ENCODE results near the gene BOC. TPM values are rescaled to one million over a fixed set of nuclear protein-coding genes. Genes with fewer than 3 reads are reported as not detected.

The BOC gene
- total RNA-seq, 1 experiment from 2014 or later: 3.5 TPM

DNA sequence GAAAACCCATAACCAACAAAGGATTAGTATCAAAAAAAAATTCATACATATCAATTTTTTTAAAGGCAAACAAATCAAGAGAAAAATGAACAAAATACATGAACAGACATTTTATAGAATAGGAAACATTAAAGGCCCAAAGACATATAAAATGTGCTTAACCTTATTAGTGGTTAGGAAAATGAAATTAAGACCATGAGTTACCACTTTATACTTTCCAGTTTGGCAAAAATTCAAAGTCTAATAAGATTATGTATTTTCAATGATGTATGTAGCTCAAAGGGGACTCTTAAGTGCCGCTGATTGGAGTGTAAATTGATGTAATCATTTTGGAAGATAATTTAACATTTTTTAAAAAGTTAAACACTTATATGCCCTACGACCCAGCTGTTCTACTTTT lies 89.2 kb downstream of the BOC start:
- Histone ChIP-seq H3K23me2 (ENCODE audit: insufficient read length, low read depth, low read length, poor library complexity, severe bottlenecking) (no peaks in the 10 kb centered on the region), H2BK120ac (ENCODE audit: low read depth, low read length, poor library complexity, severe bottlenecking) (no peak overlapping the region), H3K4me1 (ENCODE audit: insufficient read depth, low read length) (peaks cover 5% of the 10 kb centered on the region; the same call in 1 of the 2 replicates), H4K8ac (replicated peaks; ENCODE audit: insufficient read length, low read depth, low read length) (no peak overlapping the region), H4K91ac (ENCODE audit: insufficient read length, low read depth, low read length) (no peak overlapping the region), H3K18ac (ENCODE audit: insufficient read length, low read depth, low read length) (no peak overlapping the region), H3K79me2 (ENCODE audit: insufficient read depth, low read length) (no peaks in the 10 kb centered on the region), H3K79me1 (ENCODE audit: insufficient read depth, low read depth, low read length, poor library complexity, severe bottlenecking) (no peaks in the 10 kb centered on the region), H4K20me1 (ENCODE audit: control insufficient read depth, insufficient read depth, insufficient read length) (no peaks in the 10 kb centered on the region), H3K56ac (ENCODE audit: insufficient read length, low read depth, low read length) (no peak overlapping the region), H2BK15ac (ENCODE audit: low read depth, low read length) (no peak overlapping the region), H3K14ac (ENCODE audit: insufficient read depth, low read length) (no peak overlapping the region), H3K4me2 (ENCODE audit: insufficient read depth, insufficient read length, low read length) (no peak overlapping the region), H4K5ac (ENCODE audit: insufficient read length, low read depth, low read length) (no peak overlapping the region), H3K4ac (ENCODE audit: low read depth, low read length) (no peak overlapping the region), H2BK20ac (ENCODE audit: low read depth, low read length, poor library complexity, severe bottlenecking) (no peak overlapping the region), H2BK5ac (ENCODE audit: insufficient read length, low read length) (no peak overlapping the region), H2AFZ (ENCODE audit: low read length) (no peak overlapping the region), H3K27ac (ENCODE audit: insufficient read length, low read depth, low read length) (no peak overlapping the region), H3K23ac (ENCODE audit: insufficient read length, low read depth, low read length) (no peak overlapping the region), H3T11ph (ENCODE audit: low read length) (no peak overlapping the region), H2BK12ac (ENCODE audit: insufficient read length, low read depth, low read length) (no peak overlapping the region), H3K9me3 (ENCODE audit: control insufficient read depth, low read depth, low read length) (no peaks in the 10 kb centered on the region), H2AK5ac (ENCODE audit: insufficient read length, low read length) (no peak overlapping the region), H3K9ac (ENCODE audit: extremely low read depth, insufficient read length, low read length) (no peak overlapping the region), H3K27me3 (ENCODE audit: insufficient read depth, low read length) (no peaks in the 10 kb centered on the region)
- no peaks in the 10 kb centered on the region; a peak in 1 of 7 replicates for H3K36me3 Mint-ChIP-seq (ENCODE audit: insufficient read depth in 1 of 3, low read depth in 3 of 3)
- no peak for TF ChIP-seq CTCF (conservative IDR thresholded peaks at IDR 0.05)
- no peak overlapping the region for H3K27ac Mint-ChIP-seq
- WGBS (ENCODE audit: extremely low coverage, insufficient read length, low lambda C conversion rate): no CpG with 5 or more reads among the region's 2 CpGs
- H3K4me3 Mint-ChIP-seq: no peak overlapping the region
- H3K27me3 Mint-ChIP-seq (ENCODE audit: low read depth): no peaks in the 10 kb centered on the region
- no peaks in the 10 kb centered on the region for H3K9me3 Mint-ChIP-seq
- DNase-seq: no peak
- H3K4me1 Mint-ChIP-seq: peaks cover 13 to 20% of the 10 kb centered on the region in 2 experiments
